HG02852 (cell line): ENCODE results near the gene SLC12A3.

Experiments used
- ATAC-seq: cut with Tn5 transposase; IDR thresholded peaks from one replicate; pipeline ENCODE4 v1.9.1; 2021; ENCODE audit warnings: mild to moderate bottlenecking, moderate library complexity; ENCODE audit not compliant: unreplicated experiment

SLC12A3 gene

DNA sequence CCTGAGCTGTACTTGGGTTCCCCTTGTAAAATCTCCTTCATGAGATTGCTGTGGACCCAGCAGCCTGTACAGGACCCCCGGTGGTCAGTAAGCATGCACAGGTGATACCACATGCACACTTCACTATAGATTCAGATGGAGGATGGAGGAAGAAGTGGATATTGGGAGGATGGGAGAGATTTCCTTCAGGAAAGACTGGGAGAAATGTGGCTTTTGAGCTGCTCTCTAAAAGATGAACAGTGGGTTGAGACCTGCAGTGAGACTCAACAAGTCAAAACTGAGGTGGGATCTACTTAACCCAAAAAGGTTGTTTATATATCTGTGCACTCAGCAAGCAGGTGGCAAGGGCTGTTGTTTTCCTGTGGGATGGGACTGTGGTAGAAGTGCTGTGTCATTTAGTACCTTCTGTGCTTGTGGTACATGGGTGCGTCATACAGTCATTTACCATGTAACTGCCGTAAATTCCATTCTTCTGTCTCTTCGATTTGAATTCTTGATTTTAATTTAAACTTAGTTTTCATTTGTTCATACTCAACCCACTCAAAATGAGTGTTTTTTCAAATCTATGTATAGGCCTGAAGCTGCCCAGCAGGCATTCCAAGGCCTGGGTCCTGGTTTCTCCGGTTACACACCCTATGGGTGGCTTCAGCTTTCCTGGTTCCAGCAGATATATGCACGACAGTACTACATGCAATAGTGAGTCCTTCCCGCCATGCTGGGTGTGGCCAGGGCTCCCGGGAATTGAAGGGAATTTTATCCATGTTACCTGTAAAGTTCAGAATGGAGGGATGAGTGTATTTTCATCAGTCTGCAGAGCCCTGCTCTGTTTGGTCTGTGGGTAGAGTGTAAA, 73.9 kb downstream of the SLC12A3 start:
- ATAC-seq, result no peak

DNA sequence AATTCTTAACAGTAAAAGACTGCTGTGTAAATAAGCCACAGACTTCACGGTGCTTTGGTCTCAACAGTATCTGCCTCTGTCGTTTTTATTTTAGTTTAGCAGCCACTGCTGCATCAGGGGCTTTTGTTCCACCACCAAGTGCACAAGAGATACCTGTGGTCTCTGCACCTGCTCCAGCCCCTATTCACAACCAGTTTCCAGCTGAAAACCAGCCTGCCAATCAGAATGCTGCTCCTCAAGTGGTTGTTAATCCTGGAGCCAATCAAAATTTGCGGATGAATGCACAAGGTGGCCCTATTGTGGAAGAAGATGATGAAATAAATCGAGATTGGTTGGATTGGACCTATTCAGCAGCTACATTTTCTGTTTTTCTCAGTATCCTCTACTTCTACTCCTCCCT, 74.8 kb downstream of the SLC12A3 start:
- no peak for ATAC-seq

DNA sequence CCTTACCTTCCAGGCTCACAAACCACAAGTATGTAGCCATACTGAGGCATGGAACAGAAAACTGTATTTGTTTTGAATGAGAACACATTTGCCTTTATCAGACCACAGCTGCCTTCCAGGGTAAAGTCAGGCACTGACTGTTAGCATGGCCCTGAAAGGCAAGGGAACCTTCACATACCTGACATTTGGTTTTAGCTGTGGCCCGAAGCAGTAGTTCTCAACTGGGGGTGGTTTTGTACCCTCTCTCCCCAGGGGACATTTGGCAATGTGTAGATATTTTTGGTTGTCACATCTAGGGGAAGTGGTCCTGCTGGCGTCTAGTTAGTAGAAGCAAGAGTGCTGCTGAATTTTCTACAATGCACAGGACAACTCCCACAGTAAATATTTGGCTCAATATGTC, 76.1 kb downstream of the SLC12A3 start:
- no peak for ATAC-seq

DNA sequence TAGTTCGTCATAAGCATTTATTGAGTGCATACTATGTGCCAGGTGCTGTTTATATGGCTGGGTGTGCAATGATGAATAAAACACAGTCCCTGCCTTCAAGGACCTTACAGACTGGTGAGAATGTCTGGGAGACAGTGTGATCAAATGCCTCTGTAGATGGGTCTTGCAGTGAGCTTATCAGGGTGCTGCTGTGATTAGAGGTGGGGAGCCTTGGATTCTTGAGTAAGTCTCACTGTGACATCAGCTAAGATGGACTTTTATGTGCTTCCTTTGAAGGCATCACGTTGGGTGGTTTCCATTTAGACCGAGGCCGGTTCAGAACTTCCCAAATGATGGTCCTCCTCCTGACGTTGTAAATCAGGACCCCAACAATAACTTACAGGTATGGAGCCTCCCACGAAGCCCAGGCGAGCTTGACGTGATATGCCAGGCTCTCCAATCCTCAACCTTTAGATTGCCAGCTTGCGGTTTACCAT, 76.9 kb downstream of the SLC12A3 start:
- ATAC-seq, result no peak

DNA sequence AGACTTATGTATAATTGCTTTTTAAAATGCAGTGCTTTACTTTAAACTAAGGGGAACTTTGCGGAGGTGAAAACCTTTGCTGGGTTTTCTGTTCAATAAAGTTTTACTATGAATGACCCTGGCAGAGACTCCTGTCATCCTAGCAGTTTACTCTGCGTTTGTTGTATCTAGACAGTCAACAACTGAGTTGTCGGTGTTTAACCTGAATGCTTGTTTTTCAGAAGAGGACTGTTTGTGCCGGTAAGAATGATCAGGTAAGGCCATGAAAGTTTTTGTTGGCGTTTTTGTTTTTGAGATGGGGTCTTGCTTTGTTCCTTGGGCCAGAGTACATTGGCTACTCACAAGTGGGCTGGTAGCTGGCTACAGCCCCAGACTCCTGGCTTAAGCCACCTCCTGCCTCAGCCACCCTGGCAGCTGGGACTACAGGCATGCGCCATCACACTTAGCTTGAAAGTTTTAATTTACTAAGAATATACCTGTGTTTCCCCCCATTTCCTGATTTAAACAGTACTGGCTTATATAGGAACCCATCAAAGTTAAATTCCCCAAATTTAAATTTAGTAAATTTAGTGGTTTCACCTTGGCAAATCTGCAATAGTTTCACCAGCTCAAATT, 78.9 kb downstream of the SLC12A3 start:
- ATAC-seq, result no peak

DNA sequence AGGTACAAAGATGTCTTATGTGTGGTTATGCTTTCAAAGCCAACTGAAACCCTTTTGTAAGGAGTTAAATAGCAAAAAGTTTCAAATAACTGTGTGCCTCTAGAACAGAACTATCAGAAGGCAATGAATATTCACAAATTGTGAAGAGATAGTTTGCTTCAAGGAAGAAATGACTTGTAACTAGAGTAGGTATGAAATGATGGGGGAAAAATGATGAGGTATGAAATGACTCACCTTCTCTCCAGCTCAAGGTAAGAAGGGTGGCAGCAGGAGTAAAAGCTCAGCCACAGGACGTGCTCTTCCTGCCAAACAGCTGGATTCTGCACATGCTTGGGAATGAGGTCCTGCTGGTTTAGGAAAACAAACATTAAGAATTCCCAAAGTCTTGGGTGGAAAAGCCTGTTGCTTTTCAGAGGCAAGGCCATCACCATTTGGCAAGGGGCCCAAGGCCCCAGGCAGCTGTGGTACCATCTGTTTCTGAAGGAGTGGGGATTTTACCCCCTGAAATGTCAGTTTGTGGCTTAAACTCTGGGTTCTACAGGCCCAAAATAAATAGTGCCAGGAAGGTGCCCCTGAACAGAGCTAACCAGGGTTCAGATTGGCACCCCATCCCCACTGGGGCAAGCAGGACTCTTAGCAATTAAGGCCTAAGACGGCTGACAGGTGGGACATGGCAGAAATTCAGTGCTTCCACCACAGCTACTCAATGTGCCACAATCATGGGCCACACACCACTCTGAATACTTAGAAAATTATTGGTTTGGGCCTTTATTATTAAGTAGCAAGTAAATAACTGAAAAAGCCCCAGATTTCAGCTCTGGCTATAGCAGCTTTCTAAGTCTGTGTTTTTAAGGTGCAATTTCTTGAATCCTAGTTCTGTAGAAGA, 80.2 kb downstream of the SLC12A3 start:
- peak; percentile 35 for ATAC-seq

GRCh38 chr16:56945847-56946527, 81.0 kb downstream of the SLC12A3 start:
- ATAC-seq, result no peak

DNA sequence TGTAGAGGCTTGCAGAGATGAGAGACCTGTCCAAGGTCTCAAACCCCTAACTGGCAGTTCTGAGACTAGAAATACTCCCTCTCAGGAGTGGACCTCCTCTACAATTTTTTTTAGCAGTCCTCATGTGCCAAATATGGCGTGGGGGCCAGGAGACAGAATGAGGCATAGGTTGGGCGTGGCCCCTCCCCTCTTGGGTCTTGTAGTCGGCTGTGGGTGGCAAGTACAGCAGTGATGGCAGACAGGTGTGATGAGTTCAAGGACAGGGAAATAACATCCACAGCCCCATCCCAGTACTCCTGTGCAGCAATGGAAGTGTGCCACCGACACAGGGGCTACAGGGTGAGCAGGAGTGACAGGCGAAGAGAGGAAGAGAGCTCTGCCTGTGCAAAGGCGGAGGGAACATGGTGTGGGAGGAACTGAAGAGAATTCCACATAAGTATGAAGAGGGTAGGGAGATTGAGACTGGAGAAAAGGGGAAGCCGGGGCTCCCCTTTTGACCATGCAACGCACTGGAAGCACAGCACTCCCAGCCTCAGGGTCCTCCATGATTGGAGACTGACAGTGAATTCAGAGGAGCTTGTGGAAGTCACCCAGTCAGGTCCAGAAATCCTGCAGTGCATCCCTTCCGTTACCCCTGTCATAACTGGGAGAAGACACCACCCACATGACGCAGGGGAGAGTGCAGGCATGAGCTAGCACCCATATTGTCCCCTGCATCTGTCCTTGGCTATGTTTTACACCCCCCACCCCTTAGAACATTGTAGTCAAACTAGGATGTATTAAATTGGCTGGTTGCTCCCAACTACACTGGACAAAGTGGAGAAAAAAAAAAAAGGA, 82.0 kb downstream of the SLC12A3 start:
- ATAC-seq, result no peak

DNA sequence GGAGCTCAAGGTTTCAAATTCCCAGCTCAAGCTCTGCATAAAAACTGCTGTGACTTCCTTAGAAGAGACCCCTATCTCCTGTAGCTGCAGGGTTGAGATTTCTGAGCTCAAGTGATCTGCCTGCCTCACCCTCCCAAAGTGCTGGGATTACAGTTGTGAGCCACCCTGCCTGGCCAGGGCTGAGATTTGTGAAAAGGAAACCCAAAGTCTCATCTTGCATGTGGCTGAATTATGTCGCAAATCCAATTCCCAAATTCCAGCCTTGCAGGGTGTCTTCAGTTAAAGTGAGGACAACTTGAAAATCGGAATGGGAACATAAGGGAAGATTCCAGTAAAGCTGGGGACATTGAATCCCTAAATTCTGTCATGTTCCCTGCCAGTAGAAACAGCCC, 82.6 kb downstream of the SLC12A3 start:
- no peak for ATAC-seq

DNA sequence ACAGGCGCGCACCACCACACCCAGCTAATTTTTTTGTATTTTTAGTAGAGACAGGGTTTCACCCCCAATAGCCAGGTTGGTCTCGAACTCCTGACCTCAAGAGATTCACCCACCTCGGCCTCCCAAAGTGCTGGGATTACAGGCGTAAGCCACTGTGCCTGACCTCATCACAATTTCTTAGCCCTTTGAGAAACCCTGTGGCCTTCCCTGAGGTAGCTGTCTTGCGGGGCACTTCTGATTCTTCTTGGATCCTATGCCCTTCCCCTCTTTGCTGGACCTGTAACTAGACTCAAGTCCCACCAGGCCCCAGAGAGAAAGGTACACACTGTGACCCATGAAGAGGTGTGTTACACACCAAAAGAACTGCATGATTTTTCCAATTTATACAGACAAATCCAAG, 83.2 kb downstream of the SLC12A3 start:
- ATAC-seq, result no peak

- no peak for ATAC-seq
Measured at GRCh38 chr16:56950051-56950450, 85.0 kb downstream of the SLC12A3 start.

- ATAC-seq, result no peak
Measured at GRCh38 chr16:56950455-56950854, 85.4 kb downstream of the SLC12A3 start.

DNA sequence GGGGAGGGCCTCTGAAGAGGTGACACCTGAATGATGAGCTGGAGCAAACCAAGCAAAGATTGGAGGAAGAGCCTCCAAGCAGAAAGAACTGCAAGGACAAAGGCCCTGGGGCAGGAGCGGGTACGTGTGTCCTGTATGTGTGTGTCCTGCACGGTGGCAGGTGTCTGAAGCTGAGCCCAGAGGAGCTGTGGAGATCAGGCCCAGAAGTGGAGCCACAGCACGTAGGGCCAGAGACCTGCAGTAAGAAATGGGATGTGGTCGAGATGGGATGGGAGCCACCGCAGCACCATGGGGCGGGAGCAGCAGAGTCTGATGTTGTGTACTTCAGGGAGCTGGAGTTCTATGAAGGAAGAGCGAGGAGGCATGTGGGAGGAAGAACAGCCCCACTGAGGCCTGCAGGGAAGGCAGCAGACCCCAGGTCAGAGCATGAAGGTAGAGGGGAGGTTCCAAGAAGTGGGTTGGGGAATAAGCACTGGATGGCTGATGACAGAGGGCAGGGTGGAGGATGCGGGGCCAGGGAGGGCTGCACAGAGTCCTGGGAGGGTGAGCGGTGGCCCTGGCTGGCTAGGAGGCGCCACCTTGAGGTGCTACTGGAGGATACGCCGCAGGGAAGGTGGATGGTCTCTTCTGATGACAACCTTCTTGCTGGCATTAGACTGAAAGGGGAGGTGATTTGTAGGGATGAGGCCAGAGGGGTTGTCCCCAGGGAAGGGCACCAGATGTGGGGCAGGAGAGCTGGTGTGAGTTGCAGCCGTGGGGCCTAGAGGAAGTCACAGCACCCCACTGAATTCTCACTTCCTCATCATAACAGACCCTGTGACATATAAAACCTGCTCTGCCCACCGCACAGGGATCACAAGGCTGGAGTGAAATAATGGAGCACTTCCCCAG, 86.1 kb downstream of the SLC12A3 start:
- ATAC-seq, result peak; percentile 57

DNA sequence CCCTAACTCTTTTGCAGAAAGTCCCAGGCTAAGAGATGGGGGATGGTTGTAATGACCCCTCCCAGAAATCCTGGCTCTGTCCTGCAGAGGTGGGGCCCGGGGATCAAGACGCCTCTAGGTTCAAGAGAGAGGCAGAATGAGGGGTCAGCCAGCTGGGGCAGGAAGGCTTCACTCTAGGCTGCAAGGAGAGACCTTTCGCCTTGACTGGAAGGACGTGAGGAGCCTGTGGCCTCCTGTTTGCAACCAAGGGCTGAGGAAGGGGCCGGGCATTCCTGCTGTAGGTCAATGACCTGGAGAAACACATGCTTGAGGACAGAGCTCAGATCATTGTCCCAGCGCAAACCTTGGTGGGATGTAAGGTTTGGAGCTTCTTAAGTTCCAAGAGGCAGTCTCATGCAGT, 88.0 kb downstream of the SLC12A3 start:
- ATAC-seq, result no peak

DNA sequence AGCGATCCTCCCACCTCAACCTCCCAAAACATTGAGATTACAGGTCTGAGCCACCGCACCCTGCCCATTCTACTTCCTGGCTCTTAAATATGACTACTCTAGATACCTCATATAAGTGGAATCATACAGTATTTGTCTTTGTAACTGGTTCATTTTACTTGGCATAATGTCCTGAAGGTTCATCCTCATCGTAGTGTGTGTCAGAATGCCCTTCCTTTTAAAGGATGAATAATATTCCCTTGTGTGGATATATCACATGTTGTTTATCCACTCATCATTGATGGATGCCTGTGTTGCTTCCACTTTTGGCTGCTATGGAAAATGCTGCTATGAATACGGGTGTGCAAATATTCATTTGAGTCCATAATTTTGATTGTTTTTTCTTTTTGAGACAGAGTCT, 91.1 kb downstream of the SLC12A3 start:
- ATAC-seq, result no peak

DNA sequence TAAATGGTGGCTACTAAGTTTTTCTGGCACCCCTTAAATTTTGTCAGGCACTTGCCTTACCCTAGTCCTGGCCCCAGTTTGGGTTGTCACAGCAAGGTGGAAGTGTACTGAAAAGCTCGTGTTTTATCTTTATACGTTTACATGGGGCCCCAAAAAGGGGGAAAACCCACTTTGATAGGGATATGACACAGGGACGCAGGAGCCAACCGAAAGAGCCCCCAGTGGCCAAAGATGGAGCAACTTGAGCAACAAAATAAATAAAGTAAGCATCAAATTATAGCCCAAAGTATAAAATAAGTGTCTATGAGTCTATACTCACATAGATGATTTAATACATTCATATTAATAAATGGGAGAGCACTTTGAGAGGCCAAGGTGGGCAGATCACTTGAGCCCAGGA, 91.7 kb downstream of the SLC12A3 start:
- no peak for ATAC-seq

DNA sequence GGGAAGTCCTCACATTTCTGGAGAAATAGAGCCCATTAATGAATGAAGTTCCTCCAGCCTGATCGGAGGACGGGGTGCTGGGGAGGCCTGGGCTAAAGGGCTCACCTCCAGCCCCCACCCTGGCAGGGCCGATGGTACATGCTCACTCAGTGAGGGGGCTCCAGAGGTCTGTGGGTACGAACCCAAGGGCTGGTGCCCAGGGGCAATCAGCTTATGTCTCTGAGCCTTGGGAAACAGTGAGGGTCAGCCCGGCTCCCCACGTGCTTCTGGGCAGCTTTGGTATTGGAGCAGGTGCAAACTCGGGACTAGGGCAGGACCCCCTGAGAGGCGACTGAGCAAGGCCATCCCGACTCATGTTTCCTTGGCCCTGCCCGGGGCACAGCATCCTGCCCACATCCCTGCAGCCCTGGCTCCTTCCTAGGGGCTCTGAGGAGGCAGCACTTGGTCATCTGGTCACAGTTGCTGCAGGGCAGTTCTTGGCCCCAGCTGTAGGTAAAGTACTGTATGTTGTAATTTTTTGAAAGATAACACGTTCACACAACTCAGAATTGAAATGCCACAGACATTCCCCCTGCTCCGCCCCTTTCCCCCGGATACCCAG, 95.8 kb downstream of the SLC12A3 start:
- ATAC-seq, result no peak

- no peak for ATAC-seq
Measured at GRCh38 chr16:56961386-56961785, 96.4 kb downstream of the SLC12A3 start.

DNA sequence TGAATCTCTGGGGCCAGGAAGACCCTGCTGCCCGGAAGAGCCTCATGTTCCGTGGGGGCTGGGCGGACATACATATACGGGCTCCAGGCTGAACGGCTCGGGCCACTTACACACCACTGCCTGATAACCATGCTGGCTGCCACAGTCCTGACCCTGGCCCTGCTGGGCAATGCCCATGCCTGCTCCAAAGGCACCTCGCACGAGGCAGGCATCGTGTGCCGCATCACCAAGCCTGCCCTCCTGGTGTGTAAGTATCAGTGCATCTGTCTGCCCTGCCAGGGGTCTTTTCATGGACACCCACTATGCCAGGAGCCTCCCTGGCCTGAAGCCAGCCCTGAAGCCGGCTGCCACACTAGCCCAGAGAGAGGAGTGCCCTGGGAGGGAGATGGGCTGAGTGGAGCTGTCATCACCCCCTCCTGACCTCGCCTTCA, 96.9 kb downstream of the SLC12A3 start, which contains the start of gene CETP:
Gene CETP, plus strand, starts transcription at position 100 of the 431 bp plus-strand sequence. Its CDS starts 30 bp downstream, at position 130.
- no peak for ATAC-seq
